Measurements from ENCODE around the gene SLC51B.

The SLC51B gene

GRCh38 chr15:65042776-65043327 lies 2.3 kb upstream of the SLC51B start:
- no peak for DNase-seq

- DNase-seq, result peak; percentile 66
These were observed 969 bp upstream of the SLC51B start for GRCh38 chr15:65044218-65044617.

GRCh38 chr15:65048241-65048640 lies 3.1 kb downstream of the SLC51B start:
- no peak for DNase-seq

GRCh38 chr15:65049418-65049840 lies 4.2 kb downstream of the SLC51B start:
- peak; percentile 95 for DNase-seq

GRCh38 chr15:65050270-65050669 lies 5.1 kb downstream of the SLC51B start:
- DNase-seq, result peak; percentile 28

GRCh38 chr15:65051266-65051665 lies 6.1 kb downstream of the SLC51B start:
- no peak for DNase-seq

GRCh38 chr15:65052956-65053355 lies 7.8 kb downstream of the SLC51B start:
- no peak for DNase-seq

GRCh38 chr15:65054333-65055200 lies 9.4 kb downstream of the SLC51B start:
- DNase-seq, result peak; percentile 64

GRCh38 chr15:65055201-65055870 lies 10.1 kb downstream of the SLC51B start:
- peak; percentile 32 for DNase-seq

- no peak for DNase-seq
These were observed 10.9 kb downstream of the SLC51B start for GRCh38 chr15:65056106-65056505.

GRCh38 chr15:65056868-65057548 lies 11.8 kb downstream of the SLC51B start:
- peak; percentile 65 for DNase-seq

- DNase-seq, result no peak
These were observed 12.4 kb downstream of the SLC51B start for GRCh38 chr15:65057549-65057940.

- no peak for DNase-seq
These were observed 13.5 kb downstream of the SLC51B start for GRCh38 chr15:65058394-65059368.

- DNase-seq, result no peak
These were observed 14.2 kb downstream of the SLC51B start for GRCh38 chr15:65059369-65059750.

- DNase-seq, result no peak
These were observed 14.9 kb downstream of the SLC51B start for GRCh38 chr15:65059931-65060596.

- no peak for DNase-seq
These were observed 15.6 kb downstream of the SLC51B start for GRCh38 chr15:65060641-65061397.

- DNase-seq, result no peak
These were observed 16.9 kb downstream of the SLC51B start for GRCh38 chr15:65062061-65062460.

- no peak for DNase-seq
These were observed 17.5 kb downstream of the SLC51B start for GRCh38 chr15:65062726-65063125.

- DNase-seq, result no peak
These were observed 20.9 kb downstream of the SLC51B start for GRCh38 chr15:65066001-65066634.

- DNase-seq, result no peak
These were observed 21.6 kb downstream of the SLC51B start for GRCh38 chr15:65066635-65067316.

Data from EL (cell line).